ENCODE results near the gene CD1C. TPM values are rescaled to one million over a fixed set of nuclear protein-coding genes. Genes with fewer than 3 reads are reported as not detected.
"Not testable (repeated sequence)": the region's sequence is repeated elsewhere in the genome, so short reads cannot be mapped to it uniquely, and the experiment has no call there.

CD1C gene
- total and polyA plus RNA-seq, 2 donors (not counting 1 experiment from before 2014, with no cell fraction given) = 7.4 to 96.8 TPM

DNA sequence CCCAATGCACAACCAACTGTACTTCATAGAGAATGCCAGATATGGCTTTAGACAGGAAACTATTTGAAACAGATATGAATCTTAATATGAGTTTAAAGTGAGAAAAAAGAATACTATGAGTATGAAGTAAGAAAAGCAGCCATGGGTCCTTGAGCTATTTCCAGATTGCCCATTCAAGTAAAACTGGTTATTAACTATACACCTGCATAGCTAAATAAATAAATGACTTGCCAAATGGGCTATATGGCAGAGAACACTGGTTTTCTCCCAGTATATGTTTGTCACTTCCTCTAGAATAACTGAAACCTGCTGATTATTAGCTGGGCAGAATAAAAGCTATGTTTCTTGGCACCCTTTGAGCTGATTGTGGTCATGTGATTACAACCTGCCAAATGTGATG lies 17.0 kb upstream of the CD1C start:
- H3K4me1 Mint-ChIP-seq = peaks cover 36% of the 10 kb centered on the region
- ATAC-seq (ENCODE audit: low read depth) (no peak), DNase-seq (no peak)
- Histone ChIP-seq H3K79me2 (ENCODE audit: control insufficient read depth, insufficient read depth, low read length) (no peaks in the 10 kb centered on the region), H3K4me3 (ENCODE audit: control extremely low read depth in 1 of 5, extremely low read depth in 1 of 5, insufficient read depth in 1 of 5, low read depth in 2 of 5, low read length in 4 of 5) (no peak overlapping the region), H4K20me1 (ENCODE audit: control insufficient read depth, insufficient read depth, low read length, poor library complexity, severe bottlenecking) (no peaks in the 10 kb centered on the region), H3K9ac (ENCODE audit: low read length) (no peak overlapping the region), H3K4me2 (replicated peaks; ENCODE audit: low read depth, low read length, poor library complexity, severe bottlenecking) (no peak overlapping the region), H3K27ac (ENCODE audit: low read length in 2 of 2) (no peak overlapping the region), H3K27me3 (replicated peaks in 1 of 4; ENCODE audit: control extremely low read depth in 1 of 4, control insufficient read depth in 3 of 4, insufficient read depth in 4 of 4, low read length in 3 of 4) (no peaks in the 10 kb centered on the region), H3K9me3 (ENCODE audit: control extremely low read depth in 1 of 3, control insufficient read depth in 2 of 3, insufficient read depth in 1 of 3, low read length in 2 of 3) (no peaks in the 10 kb centered on the region), H3K4me1 (ENCODE audit: control insufficient read depth in 2 of 2, insufficient read depth in 2 of 2, low read length in 2 of 2) (peaks cover 23 to 35% of the 10 kb centered on the region in 2 donors), H3K36me3 (replicated peaks in 1 of 2; ENCODE audit: control extremely low read depth in 1 of 2, control insufficient read depth in 1 of 2, extremely low read depth in 1 of 2, insufficient read depth in 2 of 2, low read length in 1 of 2) (no peaks in the 10 kb centered on the region), H2AFZ (ENCODE audit: insufficient read depth, low read depth, low read length, poor library complexity, severe bottlenecking) (no peak overlapping the region)
- no peaks in the 10 kb centered on the region for H3K27me3 Mint-ChIP-seq
- intact Hi-C loops (cut with micrococcal nuclease) = no loop called here
- ChIA-PET POLR2A (no interaction called here), CTCF (interaction anchor here (1.6 to 2.0 kb wide), 2 partner anchors 26 to 69 kb away, joined by 4 to 12 read pairs; no protein-coding TSS in a partner anchor)
- H3K9me3 Mint-ChIP-seq (ENCODE audit: insufficient read depth) = no peaks in the 10 kb centered on the region
- no peak overlapping the region for H3K27ac Mint-ChIP-seq
- H3K4me3 Mint-ChIP-seq = no peak overlapping the region
- TF ChIP-seq EZH2 (IDR thresholded peaks at IDR 0.05; ENCODE audit: borderline replicate concordance, insufficient read depth, low read depth, low read length, poor library complexity, severe bottlenecking) = no peak
- TF ChIP-seq, protein P1, sequence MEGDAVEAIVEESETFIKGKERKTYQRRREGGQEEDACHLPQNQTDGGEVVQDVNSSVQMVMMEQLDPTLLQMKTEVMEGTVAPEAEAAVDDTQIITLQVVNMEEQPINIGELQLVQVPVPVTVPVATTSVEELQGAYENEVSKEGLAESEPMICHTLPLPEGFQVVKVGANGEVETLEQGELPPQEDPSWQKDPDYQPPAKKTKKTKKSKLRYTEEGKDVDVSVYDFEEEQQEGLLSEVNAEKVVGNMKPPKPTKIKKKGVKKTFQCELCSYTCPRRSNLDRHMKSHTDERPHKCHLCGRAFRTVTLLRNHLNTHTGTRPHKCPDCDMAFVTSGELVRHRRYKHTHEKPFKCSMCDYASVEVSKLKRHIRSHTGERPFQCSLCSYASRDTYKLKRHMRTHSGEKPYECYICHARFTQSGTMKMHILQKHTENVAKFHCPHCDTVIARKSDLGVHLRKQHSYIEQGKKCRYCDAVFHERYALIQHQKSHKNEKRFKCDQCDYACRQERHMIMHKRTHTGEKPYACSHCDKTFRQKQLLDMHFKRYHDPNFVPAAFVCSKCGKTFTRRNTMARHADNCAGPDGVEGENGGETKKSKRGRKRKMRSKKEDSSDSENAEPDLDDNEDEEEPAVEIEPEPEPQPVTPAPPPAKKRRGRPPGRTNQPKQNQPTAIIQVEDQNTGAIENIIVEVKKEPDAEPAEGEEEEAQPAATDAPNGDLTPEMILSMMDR (IDR thresholded peaks at IDR 0.05) = no peak

DNA sequence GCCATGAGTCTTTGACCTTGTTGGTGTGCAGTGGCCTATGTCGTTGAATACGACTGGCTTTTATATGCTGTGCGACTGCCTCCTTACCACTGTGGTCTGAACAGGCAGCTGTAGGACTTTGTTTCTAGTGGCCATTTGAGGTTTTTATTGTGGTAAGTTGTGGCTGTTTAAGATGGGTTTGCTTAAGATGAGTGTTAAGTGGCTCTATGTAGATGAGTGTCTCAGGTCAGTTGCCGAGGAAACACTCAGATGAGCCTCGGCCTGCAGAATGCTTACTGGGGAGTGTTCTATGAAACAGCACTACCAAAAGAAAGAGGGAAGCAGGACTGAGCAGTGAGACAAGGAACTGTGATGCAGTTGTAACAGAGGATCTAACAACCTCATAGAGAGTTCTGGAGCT lies 14.9 kb upstream of the CD1C start:
- Mint-ChIP-seq H3K9me3 (ENCODE audit: insufficient read depth) (no peaks in the 10 kb centered on the region), H3K27ac (peak overlapping the region; percentile 91), H3K4me1 (peaks cover 39% of the 10 kb centered on the region), H3K4me3 (peak overlapping the region; percentile 70), H3K27me3 (no peaks in the 10 kb centered on the region)
- no peak for TF ChIP-seq EZH2 (IDR thresholded peaks at IDR 0.05; ENCODE audit: borderline replicate concordance, insufficient read depth, low read depth, low read length, poor library complexity, severe bottlenecking)
- TF ChIP-seq, protein P1 (IDR thresholded peaks at IDR 0.05) = no peak
- WGBS (ENCODE audit: insufficient coverage) = 16% methylated on average over 5 of the region's 5 CpGs
- DNase-seq (peak; percentile 37), ATAC-seq (ENCODE audit: low read depth) (peak; percentile 68)
- H3K79me2 ChIP-seq (ENCODE audit: control insufficient read depth, insufficient read depth, low read length) = no peaks in the 10 kb centered on the region
- H3K9ac ChIP-seq (ENCODE audit: low read length) = no peak overlapping the region
- peak overlapping the region in 1 of 2 donors; percentile 47 for H3K27ac ChIP-seq (ENCODE audit: low read length in 2 of 2)
- peak overlapping the region; percentile 69 for H2AFZ ChIP-seq (ENCODE audit: insufficient read depth, low read depth, low read length, poor library complexity, severe bottlenecking)
- H3K4me2 ChIP-seq (replicated peaks; ENCODE audit: low read depth, low read length, poor library complexity, severe bottlenecking) = peak overlapping the region; percentile 57
- no peak overlapping the region for H3K4me3 ChIP-seq (ENCODE audit: control extremely low read depth in 1 of 5, extremely low read depth in 1 of 5, insufficient read depth in 1 of 5, low read depth in 2 of 5, low read length in 4 of 5)
- no peaks in the 10 kb centered on the region for H3K27me3 ChIP-seq (replicated peaks in 1 of 4; ENCODE audit: control extremely low read depth in 1 of 4, control insufficient read depth in 3 of 4, insufficient read depth in 4 of 4, low read length in 3 of 4)
- CTCF ChIA-PET = interaction anchor here (0.6 to 2.0 kb wide), 4 partner anchors 9 to 154 kb away, joined by 3 to 7 read pairs (median 3); no protein-coding TSS in a partner anchor
- peaks cover 23 to 35% of the 10 kb centered on the region in 2 donors for H3K4me1 ChIP-seq (ENCODE audit: control insufficient read depth in 2 of 2, insufficient read depth in 2 of 2, low read length in 2 of 2)
- no peaks in the 10 kb centered on the region for H3K36me3 ChIP-seq (replicated peaks in 1 of 2; ENCODE audit: control extremely low read depth in 1 of 2, control insufficient read depth in 1 of 2, extremely low read depth in 1 of 2, insufficient read depth in 2 of 2, low read length in 1 of 2)
- no peaks in the 10 kb centered on the region for H4K20me1 ChIP-seq (ENCODE audit: control insufficient read depth, insufficient read depth, low read length, poor library complexity, severe bottlenecking)
- POLR2A ChIA-PET = no interaction called here
- intact Hi-C loops (cut with micrococcal nuclease) = loop anchor here (2.0 kb wide), 1 partner anchor 14 kb away; the partner anchor contains the start of gene CD1C
- H3K9me3 ChIP-seq (ENCODE audit: control extremely low read depth in 1 of 3, control insufficient read depth in 2 of 3, insufficient read depth in 1 of 3, low read length in 2 of 3) = peaks cover 0 to 5% (median 0%) of the 10 kb centered on the region in 3 donors

DNA sequence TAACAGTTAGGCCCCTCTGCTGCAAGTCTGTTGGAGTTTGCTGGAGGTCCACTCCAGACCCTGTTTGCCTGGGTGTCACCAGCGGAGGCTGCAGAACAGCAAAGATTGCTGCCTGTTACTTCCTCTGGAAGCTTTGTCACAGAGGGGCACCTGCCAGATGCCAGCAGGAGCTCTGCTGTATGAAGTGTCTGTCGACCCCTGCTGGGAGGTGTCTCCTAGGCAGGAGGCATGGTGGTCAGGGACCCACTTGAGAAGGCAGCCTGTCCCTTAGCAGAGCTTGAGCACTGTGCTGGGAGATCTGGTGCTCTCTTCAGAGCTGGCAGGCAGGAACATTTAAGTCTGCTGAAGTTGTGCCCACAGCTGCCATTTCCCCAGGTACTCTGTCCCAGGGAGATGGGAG lies 7.3 kb upstream of the CD1C start:
- H3K27ac Mint-ChIP-seq = peak overlapping the region; percentile 80
- POLR2A ChIA-PET = not testable (repeated sequence)

More for the DNA sequence above, 7.3 kb upstream of the CD1C start:
- 48% methylated on average over 2 of the region's 2 CpGs for WGBS (ENCODE audit: insufficient coverage)
- H3K4me2 ChIP-seq (replicated peaks; ENCODE audit: low read depth, low read length, poor library complexity, severe bottlenecking); H3K79me2 ChIP-seq (ENCODE audit: control insufficient read depth, insufficient read depth, low read length); H4K20me1 ChIP-seq (ENCODE audit: control insufficient read depth, insufficient read depth, low read length, poor library complexity, severe bottlenecking); DNase-seq; H3K27me3 Mint-ChIP-seq; H3K9ac ChIP-seq (ENCODE audit: low read length); H3K4me3 ChIP-seq (ENCODE audit: control extremely low read depth in 1 of 5, extremely low read depth in 1 of 5, insufficient read depth in 1 of 5, low read depth in 2 of 5, low read length in 4 of 5); H3K36me3 ChIP-seq (replicated peaks in 1 of 2; ENCODE audit: control extremely low read depth in 1 of 2, control insufficient read depth in 1 of 2, extremely low read depth in 1 of 2, insufficient read depth in 2 of 2, low read length in 1 of 2); H3K9me3 Mint-ChIP-seq (ENCODE audit: insufficient read depth); ATAC-seq (ENCODE audit: low read depth); H3K27me3 ChIP-seq (replicated peaks in 1 of 4; ENCODE audit: control extremely low read depth in 1 of 4, control insufficient read depth in 3 of 4, insufficient read depth in 4 of 4, low read length in 3 of 4): not testable (repeated sequence)
- peak overlapping the region; percentile 17 for H2AFZ ChIP-seq (ENCODE audit: insufficient read depth, low read depth, low read length, poor library complexity, severe bottlenecking)
- peak overlapping the region in 1 of 2 donors; percentile 59 for H3K27ac ChIP-seq (ENCODE audit: low read length in 2 of 2)
- Mint-ChIP-seq H3K4me1 (peaks cover 64% of the 10 kb centered on the region), H3K4me3 (peak overlapping the region; percentile 21)
- H3K9me3 ChIP-seq (ENCODE audit: control extremely low read depth in 1 of 3, control insufficient read depth in 2 of 3, insufficient read depth in 1 of 3, low read length in 2 of 3) = peaks cover 0 to 13% (median 8%) of the 10 kb centered on the region in 3 donors
- intact Hi-C loops (cut with micrococcal nuclease) = loop anchor here (10.0 kb wide), 1 partner anchor 732 kb away; no protein-coding TSS in a partner anchor
- H3K4me1 ChIP-seq (ENCODE audit: control insufficient read depth in 2 of 2, insufficient read depth in 2 of 2, low read length in 2 of 2) = peaks cover 51 to 59% of the 10 kb centered on the region in 2 donors
- CTCF ChIA-PET = interaction anchor here (0.7 to 3.5 kb wide), 5 partner anchors 35 to 789 kb away, joined by 3 to 10 read pairs (median 5); no protein-coding TSS in a partner anchor
